Measurements from ENCODE around the gene DDX23.
"Not testable (repeated sequence)": the region's sequence is repeated elsewhere in the genome, so short reads cannot be mapped to it uniquely, and the experiment has no call there.

Gene DDX23

DNA sequence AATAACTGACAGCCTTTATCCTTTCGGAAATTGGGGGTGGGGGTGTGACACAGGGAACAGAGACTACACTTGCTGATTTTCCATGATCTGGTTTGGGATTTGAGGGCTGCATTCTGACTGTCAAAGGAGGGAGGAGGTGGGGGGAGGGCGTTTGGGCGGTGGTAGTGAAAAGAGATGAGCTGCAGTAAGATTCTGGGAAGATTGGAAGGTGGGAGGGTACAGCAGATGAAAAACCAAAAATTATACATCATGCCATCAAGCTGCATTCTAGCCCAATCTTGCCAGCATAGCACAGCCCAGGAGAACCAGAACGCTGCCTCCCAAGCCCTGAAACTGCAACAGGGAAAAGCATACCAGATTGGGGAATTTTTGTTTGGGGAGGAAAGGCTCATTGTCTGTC, 11.3 kb upstream of the DDX23 start:
- no peak for DNase-seq (ENCODE audit: low read depth in 2 of 3, low spot score in 2 of 3)

DNA sequence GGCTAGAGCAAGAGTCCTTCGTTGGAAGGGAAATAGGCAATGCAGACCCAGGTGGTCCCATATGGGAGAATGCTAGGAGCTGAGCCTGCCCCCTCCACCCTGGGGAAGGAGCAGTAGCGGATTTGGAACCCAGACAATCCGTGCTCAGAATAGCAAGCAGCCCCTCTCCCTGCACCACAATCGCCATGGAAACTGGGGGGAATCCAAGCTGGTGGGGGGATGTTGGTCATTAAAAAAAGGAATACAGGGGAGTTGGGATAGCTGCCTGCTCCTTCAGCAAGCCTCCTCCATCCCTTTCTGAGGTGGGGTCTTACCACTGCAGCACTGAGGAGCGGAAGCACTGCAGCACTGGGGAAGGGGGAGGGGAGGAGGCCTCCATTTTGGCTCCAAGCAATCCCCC, 10.8 kb upstream of the DDX23 start:
- DNase-seq (ENCODE audit: low read depth in 2 of 3, low spot score in 2 of 3): no peak

DNA sequence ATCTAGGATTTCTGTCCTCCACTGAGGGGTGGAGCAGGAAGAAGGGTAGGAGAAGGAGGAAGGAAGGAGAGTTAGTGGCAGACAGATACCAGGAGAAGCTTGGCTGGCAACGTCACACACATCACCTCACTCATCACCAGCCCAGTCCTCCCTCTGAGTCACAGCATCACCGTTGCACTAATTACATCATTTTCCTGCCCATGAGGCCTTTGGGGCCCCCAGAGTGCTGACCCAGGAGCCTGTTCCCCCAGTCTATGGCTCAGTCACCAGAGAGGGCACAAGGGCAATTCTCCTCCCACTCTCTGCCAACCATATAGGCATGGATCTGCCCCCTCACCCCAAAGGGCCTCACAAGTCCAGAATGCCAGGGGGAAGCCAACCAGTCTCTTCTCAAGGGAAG, 9.1 kb upstream of the DDX23 start:
- DNase-seq (ENCODE audit: low read depth in 2 of 3, low spot score in 2 of 3): no peak

DNA sequence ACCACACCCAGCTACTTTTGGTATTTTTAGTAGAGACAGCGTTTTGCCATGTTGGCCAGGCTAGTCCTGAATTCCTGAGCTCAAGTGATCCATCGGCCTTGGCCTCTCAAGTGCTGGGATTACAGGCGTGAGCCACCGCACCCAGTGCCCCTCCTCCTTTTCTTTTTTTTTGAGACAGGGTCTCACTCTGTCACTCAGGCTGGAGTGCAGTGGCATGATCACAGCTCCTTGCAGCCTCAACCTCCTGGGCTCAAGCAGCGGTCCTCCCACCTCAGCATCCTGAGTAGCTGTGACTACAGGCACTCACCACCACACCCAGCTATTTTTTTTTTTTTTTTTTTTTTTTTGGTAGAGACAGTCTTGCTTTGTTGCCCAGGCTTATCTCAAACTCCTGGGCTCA, 8.3 kb upstream of the DDX23 start:
- not testable (repeated sequence) for DNase-seq (ENCODE audit: low read depth in 2 of 3, low spot score in 2 of 3)

DNA sequence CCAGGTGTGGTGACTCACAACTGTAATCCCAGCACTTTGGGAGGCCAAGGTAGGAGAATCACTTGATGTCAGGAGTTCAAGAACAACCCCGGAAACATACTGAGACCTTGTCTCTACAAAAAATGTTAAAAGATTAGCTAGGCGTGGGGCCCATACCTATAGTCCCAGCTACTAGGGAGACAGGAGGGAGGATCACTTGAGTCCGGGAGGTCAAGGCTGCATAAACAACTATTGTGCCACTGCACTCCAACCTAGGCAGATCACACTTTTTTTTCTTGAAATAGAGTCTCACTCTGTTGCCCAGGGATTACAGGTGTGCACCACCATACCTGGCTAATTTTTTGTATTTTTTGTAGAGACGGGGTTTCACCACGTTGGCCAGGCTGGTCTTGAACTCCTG, 7.6 kb upstream of the DDX23 start:
- DNase-seq (ENCODE audit: low read depth in 2 of 3, low spot score in 2 of 3): no peak

DNA sequence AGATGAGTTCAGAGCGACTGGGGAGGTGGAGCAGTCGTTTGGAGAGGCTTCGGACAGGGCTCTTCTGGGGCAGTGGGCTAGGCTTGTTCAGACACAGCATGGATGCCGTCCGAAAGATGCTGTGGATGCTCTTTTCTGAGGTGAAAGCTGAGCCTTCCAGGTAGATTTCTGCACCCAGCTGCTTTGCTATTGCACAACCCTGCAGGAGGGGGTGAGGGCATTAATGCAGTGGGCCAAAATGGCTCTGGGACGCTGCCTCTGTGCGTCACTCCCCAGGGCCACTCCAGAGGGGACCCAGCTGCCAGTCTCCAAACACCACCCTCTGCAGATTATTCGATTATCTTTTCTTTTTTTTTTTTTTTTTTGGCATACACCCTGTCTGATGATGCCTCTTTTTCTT, 6.1 kb upstream of the DDX23 start:
- no peak for DNase-seq (ENCODE audit: low read depth in 2 of 3, low spot score in 2 of 3)

DNA sequence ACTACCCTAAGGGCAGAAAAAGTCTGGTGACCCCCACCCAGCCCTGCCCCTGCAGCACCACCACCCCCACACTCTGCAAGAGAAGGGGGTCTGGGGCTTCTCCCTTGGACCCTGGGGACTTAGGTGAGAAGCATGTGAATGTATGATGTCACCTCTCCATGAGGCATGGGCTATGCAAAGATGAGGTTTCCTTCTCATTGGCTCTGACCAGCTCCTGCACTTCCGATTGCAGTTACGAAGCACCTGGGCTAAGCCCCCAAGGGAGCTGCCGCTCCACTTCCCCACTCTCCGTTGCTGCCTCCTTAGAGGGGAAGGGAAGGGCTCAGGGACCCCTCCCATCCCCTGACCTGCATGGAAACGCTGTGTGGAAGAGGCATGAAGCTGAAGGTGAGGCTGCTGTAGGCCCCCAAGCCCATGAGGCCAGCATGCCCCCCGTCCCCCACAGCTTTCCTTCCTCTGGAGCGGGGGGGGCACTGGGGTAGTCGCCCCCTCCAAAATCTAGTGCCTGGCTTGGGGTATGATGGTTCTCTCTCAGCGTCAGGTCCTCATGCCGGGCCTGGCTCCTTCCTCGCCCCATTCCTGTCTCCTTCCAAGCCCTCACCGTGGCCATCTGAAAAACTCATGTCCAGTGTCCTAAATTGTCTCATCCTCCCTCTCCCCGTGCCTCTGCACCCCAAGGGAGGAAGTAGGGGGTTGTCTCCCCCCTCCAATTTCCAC, 5.5 kb upstream of the DDX23 start:
- DNase-seq (ENCODE audit: low read depth in 2 of 3, low spot score in 2 of 3): no peak

DNA sequence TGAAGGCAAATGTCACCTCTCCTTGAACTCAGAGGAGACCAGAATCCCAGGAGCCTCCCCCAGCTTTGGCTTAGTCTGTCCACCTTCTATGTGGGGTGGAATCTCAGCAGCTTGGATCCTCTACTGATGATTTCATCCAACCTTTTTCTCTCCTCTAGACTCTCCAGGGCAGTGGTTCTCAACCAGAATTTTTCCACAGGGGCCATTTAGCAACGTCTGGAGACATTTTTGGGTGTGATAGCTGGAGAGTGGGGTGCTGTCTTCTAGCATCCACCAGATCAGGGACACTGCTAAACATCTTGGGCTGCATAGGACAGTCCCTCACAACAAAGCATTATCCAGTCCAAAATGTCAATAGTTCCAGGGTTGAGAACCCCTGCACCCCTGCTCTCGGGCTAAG, 4.4 kb upstream of the DDX23 start:
- DNase-seq (ENCODE audit: low read depth in 2 of 3, low spot score in 2 of 3): no peak

DNA sequence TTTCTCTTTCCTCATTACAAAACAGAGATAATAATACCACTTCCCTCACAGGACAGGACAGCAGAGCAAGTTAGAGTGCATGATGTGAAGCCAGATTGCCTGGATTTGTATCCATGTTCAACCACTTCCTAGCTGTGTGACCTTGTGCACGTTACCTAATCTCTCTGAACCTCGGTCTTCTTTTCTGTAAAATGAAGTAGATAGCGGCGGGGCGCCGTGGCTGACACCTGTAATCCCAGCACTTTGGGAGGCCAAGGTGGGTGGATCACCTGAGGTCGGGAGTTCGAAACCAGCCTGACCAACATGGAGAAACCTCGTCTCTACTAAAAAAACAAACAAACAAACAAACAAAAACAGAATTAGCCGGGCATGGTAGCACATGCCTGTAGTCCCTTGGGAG, 3.0 kb upstream of the DDX23 start:
- DNase-seq (ENCODE audit: low read depth in 2 of 3, low spot score in 2 of 3): not testable (repeated sequence)

DNA sequence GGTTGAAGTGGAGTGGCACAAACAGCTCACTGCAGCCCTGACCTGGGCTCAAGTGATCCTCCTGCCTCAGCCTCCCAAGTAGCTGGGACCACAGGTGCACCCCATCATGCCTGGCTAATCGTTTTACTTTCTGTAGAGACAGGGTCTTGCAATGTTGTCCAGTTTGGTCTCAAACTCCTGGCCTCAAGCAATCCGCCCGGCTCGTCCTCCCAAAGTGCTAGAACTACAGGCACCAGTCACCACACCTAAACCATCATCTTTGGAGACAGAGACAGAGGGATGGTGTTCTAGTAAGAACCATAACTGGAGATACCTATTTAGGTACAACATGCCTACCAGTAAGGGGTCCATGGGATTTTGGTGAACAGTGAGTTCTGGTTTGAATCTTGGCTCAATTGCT, 2.5 kb upstream of the DDX23 start:
- no peak for DNase-seq (ENCODE audit: low read depth in 2 of 3, low spot score in 2 of 3)

DNA sequence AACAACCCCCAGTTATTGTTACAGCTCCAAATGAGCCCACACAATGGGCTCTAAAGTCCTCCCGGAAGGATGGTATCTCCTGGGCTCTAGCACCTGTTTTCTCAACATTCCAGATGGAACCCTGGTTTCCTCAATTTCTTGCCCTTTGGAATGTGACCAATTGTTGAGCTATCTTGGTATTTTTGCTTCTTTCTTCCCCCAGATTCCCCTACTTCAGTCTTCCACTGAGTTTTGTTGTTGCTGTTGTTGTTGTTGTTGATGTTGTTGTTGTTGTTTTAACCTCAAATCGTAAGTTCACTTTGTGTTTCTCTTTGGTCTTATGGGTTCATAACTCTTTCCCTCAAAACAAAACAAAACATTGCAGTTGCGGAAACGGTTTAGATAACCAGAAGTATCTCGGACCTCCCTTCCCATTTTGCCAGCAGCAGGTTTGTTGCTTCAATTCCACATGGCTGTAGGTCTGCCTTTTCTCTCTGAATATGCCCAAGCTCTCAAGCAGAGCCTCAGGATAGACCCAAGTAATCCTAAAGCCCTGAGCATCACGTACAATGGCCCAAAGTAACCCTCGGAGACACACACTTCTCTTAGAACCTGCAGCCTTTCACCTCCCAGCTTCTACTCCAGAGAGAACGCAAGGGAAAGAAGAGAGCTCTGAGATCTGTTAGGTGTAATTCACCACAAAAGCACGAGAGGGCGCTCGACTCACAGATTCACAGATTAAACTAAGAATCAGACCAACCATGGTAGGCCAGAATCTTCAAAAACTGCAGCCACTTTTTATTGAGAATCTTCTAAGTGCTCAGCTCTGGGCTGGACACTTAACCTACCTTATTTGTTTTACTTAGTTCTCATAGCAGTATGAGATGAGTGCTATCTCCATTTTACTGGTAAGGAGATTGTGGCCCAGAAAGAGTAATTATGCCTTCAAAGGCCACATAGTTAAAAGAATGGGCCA, 1.0 kb upstream of the DDX23 start:
- DNase-seq (ENCODE audit: low read depth in 2 of 3, low spot score in 2 of 3): peak; percentile 51 to 84 (median 72)

DNA sequence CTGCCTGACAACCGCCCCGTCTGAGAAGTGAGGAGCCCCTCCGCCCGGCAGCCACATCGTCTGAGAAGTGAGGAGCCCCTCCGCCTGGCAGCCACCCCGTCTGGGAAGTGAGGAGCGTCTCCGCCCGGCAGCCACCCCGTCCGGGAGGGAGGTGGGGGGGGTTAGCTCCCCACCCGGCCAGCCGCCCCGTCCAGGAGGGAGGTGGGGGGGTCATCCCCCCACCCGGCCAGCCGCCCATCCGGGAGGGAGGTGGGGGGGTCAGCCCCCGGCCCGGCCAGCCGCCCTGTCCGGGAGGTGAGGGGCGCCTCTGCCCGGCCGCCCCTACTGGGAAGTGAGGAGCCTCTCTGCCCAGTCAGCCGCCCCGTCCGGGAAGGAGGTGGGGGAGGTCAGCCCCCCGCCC, 9.9 kb downstream of the DDX23 start:
- DNase-seq (ENCODE audit: low read depth in 2 of 3, low spot score in 2 of 3): not testable (repeated sequence)

DNA sequence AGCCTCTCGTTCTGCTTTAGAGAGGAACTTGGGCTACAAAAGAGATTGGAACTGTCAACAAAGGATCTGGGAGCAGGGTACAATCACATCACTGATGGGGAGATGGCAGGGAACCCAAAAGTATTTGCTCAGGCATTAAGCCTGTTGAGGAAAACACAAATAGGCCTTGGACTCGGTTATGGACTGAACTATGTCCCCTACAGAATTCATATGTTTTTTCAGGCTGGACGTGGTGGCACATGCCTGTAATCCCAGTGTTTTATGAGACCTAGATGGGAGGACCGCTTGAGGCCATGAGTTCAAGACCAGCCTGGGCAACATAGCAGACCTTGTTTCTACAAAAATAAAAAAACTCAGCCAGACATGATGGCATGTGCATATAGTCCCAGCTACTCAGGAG, 13.9 kb downstream of the DDX23 start:
- DNase-seq (ENCODE audit: low read depth in 2 of 3, low spot score in 2 of 3): no peak

DNA sequence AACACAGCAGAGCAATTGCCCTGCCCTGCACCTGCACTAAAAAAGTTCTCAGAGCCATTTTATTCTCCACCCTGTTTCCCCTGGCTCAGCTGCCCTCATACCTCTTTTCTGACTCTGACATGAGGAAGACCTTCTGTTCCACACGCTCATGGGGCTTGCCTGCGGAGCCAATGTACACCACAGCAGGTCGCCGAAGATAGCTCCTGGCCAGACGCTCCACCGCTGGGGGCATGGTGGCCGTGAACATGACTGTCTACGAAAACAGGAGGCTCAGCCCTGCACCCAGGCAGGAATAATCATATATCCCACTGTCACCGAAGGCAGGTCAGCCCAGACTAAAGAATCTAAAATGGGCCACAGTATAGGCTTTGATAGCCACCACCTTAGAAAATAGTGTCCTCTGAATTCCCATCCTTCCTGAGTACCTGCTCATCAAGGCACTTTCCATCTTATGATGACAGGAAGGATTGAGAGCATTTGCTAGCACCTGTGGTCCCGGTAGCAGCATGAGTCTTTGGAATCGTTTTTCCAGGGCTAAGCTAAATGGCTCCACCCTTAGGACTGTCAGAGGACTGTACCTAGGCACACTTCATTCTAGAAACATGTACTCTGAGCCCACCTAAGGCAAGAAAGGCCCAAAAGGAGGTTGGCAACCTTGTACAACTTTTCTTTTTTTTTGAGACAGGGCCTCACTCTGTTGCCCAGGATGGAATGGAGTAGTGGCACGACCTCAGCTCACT, 19.5 kb downstream of the DDX23 start:
- DNase-seq (ENCODE audit: low read depth in 2 of 3, low spot score in 2 of 3): no peak

DNA sequence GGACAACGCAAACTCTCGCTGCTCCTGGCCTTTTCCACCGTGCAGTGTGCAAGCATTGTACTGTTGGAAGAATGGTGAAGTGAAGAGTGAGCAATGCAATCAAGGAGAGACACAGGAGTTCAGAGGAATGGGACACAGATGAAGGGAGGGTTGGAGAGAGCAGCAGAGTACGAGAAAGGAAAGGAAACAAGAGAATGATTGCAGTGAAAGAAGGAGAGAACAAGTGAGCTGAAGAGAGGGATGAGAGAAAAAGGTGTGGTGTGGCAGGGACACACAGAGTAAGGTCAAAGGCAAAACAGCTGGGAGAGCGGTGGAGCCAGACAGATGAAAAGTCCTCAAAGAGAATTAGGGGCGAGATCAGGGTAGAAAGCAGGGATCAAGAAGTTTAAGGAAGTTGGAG, 20.7 kb downstream of the DDX23 start:
- no peak for DNase-seq (ENCODE audit: low read depth in 2 of 3, low spot score in 2 of 3)

DNA sequence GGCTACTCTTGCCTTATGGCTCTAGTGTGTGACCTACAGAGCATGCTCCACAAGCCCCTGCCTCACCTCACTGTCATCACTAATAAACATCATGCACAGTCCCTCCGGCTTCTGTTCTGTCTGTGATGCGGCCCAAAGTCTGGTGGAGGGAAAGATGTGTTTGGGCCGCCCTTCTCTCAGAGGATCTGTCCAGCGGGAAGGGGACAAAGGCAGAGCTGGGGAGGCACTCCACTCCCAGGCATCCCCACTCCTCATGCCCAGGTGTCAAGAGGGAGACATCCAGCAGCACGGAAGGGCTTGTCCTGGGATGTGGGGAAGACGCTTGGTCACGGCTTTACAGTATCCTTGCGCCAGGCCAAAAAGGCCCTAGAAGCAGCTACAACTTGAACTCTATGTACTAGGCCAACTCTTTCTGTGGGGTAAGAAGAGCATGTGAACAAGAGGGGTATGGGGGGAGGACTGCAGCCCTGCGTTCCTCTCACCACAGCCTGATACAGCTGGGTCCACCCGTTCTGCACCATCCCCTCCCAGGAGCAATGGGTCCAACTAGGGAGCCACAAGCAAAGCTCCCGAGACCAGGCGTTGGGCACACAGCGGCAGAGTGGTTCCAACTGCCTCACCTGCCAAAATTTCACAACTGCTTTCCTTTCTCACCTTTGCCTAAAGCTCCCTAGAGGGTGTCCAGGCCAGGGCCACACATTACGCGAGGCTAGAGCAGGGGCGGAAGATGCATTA, 23.0 kb downstream of the DDX23 start:
- DNase-seq (ENCODE audit: low read depth in 2 of 3, low spot score in 2 of 3): no peak

DNA sequence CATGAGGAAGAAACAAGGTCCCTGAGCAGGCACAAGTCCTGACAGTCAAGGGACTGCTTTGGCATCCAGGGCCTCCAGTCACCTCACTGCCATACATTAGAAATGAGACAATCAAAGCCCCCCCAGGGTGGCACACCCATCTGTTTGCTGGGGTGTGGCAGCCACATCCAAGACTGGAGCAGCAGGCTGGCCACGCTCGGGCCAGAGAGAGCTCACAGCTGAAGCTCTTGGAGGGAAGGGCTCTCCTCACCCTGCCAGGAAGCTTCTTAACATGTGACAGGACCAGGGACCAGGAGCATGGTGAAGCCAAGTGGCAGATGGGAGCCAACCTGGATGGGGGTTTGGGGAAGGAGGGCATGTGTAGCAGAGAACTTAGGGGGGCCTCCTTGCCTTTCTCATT, 23.7 kb downstream of the DDX23 start:
- DNase-seq (ENCODE audit: low read depth in 2 of 3, low spot score in 2 of 3): no peak

DNA sequence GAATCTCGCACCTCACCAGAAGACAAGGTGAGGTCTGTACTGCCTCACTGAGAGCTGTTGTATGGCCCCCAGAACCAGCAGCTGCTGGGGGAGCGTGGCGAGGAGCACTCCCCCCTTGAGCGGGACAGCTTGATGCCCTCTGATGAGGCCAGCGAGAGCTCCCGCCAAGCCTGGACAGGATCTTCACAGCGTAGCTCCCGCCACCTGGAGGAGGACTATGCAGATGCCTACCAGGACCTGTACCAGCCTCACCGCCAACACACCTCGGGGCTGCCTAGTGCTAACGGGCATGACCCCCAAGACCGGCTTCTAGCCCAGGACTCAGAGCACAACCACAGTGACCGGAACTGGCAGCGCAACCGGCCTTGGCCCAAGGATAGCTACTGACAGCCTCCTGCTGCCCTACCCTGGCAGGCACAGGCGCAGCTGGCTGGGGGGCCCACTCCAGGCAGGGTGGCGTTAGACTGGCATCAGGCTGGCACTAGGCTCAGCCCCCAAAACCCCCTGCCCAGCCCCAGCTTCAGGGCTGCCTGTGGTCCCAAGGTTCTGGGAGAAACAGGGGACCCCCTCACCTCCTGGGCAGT, 24.4 kb downstream of the DDX23 start:
- no peak for DNase-seq (ENCODE audit: low read depth in 2 of 3, low spot score in 2 of 3)

DNA sequence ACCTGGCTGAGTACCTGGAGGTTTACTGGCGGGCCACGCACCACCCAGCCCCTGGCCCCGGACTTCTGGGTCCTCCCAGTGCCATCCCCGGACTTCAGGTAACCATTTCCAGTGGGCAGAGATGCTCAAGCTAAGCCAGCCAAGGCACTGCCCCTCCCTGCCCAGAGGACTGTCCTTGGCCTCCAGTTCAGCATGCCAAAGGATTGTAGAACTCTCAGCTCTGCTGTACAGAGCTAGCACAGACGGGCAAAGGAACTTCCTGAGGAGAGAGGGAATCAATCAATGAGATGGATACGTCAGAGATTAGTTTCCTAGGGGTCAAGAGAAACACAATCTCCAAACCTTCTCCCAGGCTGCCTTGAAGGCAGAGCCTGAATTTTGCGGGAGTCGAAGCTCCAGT, 24.9 kb downstream of the DDX23 start:
- DNase-seq (ENCODE audit: low read depth in 2 of 3, low spot score in 2 of 3): no peak

DNA sequence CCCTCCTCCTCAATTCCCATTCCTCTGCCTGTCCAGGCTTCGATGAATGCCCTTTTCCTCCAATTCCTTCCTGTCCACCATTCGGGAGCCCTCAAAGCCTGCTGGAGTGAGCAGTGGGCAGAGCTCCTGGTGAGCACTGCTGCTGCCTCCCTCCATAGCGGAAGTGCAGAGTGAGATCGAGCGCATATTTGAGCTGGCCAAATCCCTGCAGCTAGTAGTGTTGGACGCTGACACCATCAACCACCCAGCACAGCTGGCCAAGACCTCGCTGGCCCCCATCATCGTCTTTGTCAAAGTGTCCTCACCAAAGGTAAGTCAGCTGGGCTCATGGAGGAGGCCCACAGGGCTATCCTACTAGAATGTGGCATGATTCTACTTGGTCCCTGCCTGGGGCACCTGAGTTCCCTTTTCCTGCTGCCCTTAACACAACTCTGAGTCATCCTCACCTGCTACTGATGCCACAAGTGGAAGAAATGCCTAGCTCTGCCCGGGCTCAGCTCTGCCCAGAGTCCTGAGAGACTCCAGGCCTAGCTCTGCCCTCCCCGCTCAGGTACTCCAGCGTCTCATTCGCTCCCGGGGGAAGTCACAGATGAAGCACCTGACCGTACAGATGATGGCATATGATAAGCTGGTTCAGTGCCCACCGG, 25.6 kb downstream of the DDX23 start:
- no peak for DNase-seq (ENCODE audit: low read depth in 2 of 3, low spot score in 2 of 3)

All from activated CD8-positive, alpha-beta memory T cell treated with anti-CD3 and anti-CD28 coated beads for 48 hours (primary cell).